Testis (tissue), 2 donors: ENCODE results near the gene TNKS1BP1.

Source experiments
- CTCF ChIP-seq, 3 experiments: fragments of 450-650 bp in 2 of 3; fragments of 200-600 bp in 1 of 3; sonication (generic) in 1 of 3; IDR thresholded peaks; one replicate each; pipeline ENCODE4 v1.5.1; 2016 to 2019; ENCODE audit warnings: antibody characterized with exemption in 3 of 3, mild to moderate bottlenecking in 2 of 3, moderate library complexity in 1 of 3
- POLR2A ChIP-seq: fragments of 450-650 bp; IDR thresholded peaks from one replicate; pipeline ENCODE4 v1.6.1; 2017; ENCODE audit warnings: antibody characterized with exemption, mild to moderate bottlenecking, moderate library complexity

GRCh38 chr11:57368106-57368844 is 43.5 kb upstream of the TNKS1BP1 start:
- TF ChIP-seq CTCF (IDR thresholded peaks at IDR 0.05) (no peak), POLR2A (no peak)
